ENCODE results near the gene ZNF423. TPM values are rescaled to one million over a fixed set of nuclear protein-coding genes. Genes with fewer than 3 reads are reported as not detected.

ZNF423 gene
- total RNA-seq, 1 experiment from 2014 or later, result 0.49 TPM

DNA sequence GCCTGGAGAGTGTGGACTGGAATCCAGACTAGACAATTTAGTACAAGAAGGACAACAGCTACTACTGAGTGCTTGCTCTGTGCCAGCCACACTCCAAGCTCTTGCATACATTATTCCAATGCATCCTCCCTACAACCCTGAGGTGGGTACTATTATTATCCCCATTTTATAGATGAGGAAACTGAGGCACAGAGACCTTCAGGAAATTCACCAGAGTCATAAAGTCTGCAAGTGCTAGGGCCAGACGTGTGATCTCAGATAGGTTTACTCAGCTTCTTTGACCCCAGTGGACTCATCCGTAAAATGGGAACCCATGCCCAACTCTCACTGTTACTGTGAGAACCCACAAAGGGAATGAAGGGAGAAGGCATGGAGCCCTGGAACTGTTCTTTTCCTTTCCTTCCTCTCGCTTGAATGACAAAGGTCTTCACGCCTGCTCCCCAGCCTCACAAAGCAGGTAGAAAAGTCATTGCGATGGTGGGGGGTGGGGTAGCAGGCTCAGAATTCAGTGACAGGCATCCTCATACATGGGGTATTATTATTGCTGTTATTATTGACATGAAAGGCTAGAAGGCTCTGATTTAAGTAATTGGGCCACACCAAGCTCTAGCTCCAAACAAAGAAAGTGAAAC is 160.0 kb downstream of the ZNF423 start:
- Histone ChIP-seq H3K4me3 (ENCODE audit: low read depth in 2 of 2, low read length in 2 of 2) (no peak overlapping the region), H3K4me1 (ENCODE audit: control insufficient read depth, insufficient read depth, low read length) (no peaks in the 10 kb centered on the region), H3K27me3 (ENCODE audit: control insufficient read depth, insufficient read depth, low read length) (no peaks in the 10 kb centered on the region), H3K36me3 (ENCODE audit: control insufficient read depth, insufficient read depth, low read length) (no peaks in the 10 kb centered on the region; the same call in 1 of the 2 replicates), H3K9me3 (ENCODE audit: control insufficient read depth, insufficient read depth, low read depth, low read length) (no peaks in the 10 kb centered on the region), H3K27ac (ENCODE audit: low read length) (no peak overlapping the region)
- CTCF ChIA-PET, result no interaction called here
- no peak for DNase-seq (ENCODE audit: low read depth, low spot score)
- ATAC-seq, result no peak
- no TSS peak for BruUV-seq (replicated peaks)
- intact Hi-C loops (cut with micrococcal nuclease; ENCODE audit: unreplicated experiment) (no loop called here), in situ Hi-C loops (cut with HindIII; ENCODE audit: low pct_unique_long_range_greater_than_20kb, low sequenced_read_pairs) (no loop called here)
- POLR2A ChIA-PET, result no interaction called here
- TF ChIP-seq, protein P1, sequence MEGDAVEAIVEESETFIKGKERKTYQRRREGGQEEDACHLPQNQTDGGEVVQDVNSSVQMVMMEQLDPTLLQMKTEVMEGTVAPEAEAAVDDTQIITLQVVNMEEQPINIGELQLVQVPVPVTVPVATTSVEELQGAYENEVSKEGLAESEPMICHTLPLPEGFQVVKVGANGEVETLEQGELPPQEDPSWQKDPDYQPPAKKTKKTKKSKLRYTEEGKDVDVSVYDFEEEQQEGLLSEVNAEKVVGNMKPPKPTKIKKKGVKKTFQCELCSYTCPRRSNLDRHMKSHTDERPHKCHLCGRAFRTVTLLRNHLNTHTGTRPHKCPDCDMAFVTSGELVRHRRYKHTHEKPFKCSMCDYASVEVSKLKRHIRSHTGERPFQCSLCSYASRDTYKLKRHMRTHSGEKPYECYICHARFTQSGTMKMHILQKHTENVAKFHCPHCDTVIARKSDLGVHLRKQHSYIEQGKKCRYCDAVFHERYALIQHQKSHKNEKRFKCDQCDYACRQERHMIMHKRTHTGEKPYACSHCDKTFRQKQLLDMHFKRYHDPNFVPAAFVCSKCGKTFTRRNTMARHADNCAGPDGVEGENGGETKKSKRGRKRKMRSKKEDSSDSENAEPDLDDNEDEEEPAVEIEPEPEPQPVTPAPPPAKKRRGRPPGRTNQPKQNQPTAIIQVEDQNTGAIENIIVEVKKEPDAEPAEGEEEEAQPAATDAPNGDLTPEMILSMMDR (IDR thresholded peaks at IDR 0.05), result no peak
- TF ChIP-seq POLR2AphosphoS5 (IDR thresholded peaks at IDR 0.05; ENCODE audit: low read depth, low read length) (no peak), SIN3A (IDR thresholded peaks at IDR 0.05; ENCODE audit: borderline replicate concordance, insufficient read depth, low read depth, low read length) (no peak)

DNA sequence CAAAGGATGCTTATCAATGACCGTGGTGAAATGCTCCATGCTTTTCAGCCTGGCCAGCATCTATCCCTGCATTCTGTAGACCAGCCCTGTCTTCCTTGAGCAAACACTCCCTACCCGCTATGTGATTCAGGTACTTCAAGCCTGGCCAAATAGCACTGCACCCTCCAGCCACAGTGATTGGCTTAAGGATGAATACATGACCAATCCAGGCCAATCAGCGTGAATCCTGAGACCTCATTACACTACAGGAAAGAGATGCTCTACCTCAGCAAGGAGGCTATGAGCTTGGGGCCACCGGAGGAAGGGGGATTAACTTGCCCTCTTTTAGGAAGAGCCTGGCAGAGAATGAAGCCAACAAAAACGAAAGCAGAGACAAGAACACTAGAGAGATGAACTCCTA is 162.5 kb downstream of the ZNF423 start:
- no peaks in the 10 kb centered on the region for H3K9me3 ChIP-seq (ENCODE audit: control insufficient read depth, insufficient read depth, low read depth, low read length)
- H3K36me3 ChIP-seq (ENCODE audit: control insufficient read depth, insufficient read depth, low read length), result no peaks in the 10 kb centered on the region; the same call in 1 of the 2 replicates
- ATAC-seq (no peak), DNase-seq (ENCODE audit: low read depth, low spot score) (no peak)
- TF ChIP-seq, protein P2, sequence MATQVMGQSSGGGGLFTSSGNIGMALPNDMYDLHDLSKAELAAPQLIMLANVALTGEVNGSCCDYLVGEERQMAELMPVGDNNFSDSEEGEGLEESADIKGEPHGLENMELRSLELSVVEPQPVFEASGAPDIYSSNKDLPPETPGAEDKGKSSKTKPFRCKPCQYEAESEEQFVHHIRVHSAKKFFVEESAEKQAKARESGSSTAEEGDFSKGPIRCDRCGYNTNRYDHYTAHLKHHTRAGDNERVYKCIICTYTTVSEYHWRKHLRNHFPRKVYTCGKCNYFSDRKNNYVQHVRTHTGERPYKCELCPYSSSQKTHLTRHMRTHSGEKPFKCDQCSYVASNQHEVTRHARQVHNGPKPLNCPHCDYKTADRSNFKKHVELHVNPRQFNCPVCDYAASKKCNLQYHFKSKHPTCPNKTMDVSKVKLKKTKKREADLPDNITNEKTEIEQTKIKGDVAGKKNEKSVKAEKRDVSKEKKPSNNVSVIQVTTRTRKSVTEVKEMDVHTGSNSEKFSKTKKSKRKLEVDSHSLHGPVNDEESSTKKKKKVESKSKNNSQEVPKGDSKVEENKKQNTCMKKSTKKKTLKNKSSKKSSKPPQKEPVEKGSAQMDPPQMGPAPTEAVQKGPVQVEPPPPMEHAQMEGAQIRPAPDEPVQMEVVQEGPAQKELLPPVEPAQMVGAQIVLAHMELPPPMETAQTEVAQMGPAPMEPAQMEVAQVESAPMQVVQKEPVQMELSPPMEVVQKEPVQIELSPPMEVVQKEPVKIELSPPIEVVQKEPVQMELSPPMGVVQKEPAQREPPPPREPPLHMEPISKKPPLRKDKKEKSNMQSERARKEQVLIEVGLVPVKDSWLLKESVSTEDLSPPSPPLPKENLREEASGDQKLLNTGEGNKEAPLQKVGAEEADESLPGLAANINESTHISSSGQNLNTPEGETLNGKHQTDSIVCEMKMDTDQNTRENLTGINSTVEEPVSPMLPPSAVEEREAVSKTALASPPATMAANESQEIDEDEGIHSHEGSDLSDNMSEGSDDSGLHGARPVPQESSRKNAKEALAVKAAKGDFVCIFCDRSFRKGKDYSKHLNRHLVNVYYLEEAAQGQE (IDR thresholded peaks at IDR 0.05; ENCODE audit: insufficient read depth in 1 of 2, low read depth in 2 of 2, low read length in 1 of 2), result no peak
- TF ChIP-seq TCF7L2 (IDR thresholded peaks at IDR 0.05; ENCODE audit: low read depth, low read length) (no peak), SIN3A (IDR thresholded peaks at IDR 0.05; ENCODE audit: borderline replicate concordance, insufficient read depth, low read depth, low read length) (no peak), POLR2AphosphoS5 (IDR thresholded peaks at IDR 0.05; ENCODE audit: low read depth, low read length) (no peak)
- TF ChIP-seq, protein P1 (IDR thresholded peaks at IDR 0.05), result no peak
- H3K4me1 ChIP-seq (ENCODE audit: control insufficient read depth, insufficient read depth, low read length), result no peaks in the 10 kb centered on the region
- POLR2A ChIA-PET, result no interaction called here
- H3K27me3 ChIP-seq (ENCODE audit: control insufficient read depth, insufficient read depth, low read length), result no peaks in the 10 kb centered on the region
- no TSS peak for BruUV-seq (replicated peaks)
- H3K27ac ChIP-seq (ENCODE audit: low read length), result no peak overlapping the region
- in situ Hi-C loops (cut with HindIII; ENCODE audit: low pct_unique_long_range_greater_than_20kb, low sequenced_read_pairs) (no loop called here), intact Hi-C loops (cut with micrococcal nuclease; ENCODE audit: unreplicated experiment) (no loop called here)
- no peak overlapping the region for H3K4me3 ChIP-seq (ENCODE audit: low read depth in 2 of 2, low read length in 2 of 2)
- CTCF ChIA-PET, result no interaction called here
